Neuron (in vitro differentiated cells): ENCODE results near the gene TNS1.

Experiments used
- H2AFZ ChIP-seq: one replicate; pipeline ENCODE4 v1.6.1; 2013; ENCODE audit warnings: low read depth, mild to moderate bottlenecking, inconsistent platforms, low read length, moderate library complexity
- H3K27me3 ChIP-seq: one replicate; pipeline ENCODE4 v1.6.1; 2013; ENCODE audit warnings: low read length; ENCODE audit not compliant: insufficient read depth
- H3K36me3 ChIP-seq: one replicate; pipeline ENCODE4 v1.6.1; 2013; ENCODE audit warnings: low read length; ENCODE audit not compliant: insufficient read depth
- H3K4me1 ChIP-seq: one replicate; pipeline ENCODE4 v1.6.1; 2013; ENCODE audit warnings: low read length; ENCODE audit not compliant: insufficient read depth
- H3K4me3 ChIP-seq: 2 replicates; pipeline ENCODE4 v1.5.1; 2013; ENCODE audit warnings: mild to moderate bottlenecking, low read length, moderate library complexity
- H3K9me3 ChIP-seq: one replicate; pipeline ENCODE4 v1.6.1; 2013; ENCODE audit warnings: low read length

TNS1 gene

GRCh38 chr2:217823626-217824025 is 179.2 kb downstream of the TNS1 start:
- H3K4me3 ChIP-seq, result no peak overlapping the region
- no peaks in the 10 kb centered on the region for H3K9me3 ChIP-seq
- no peaks in the 10 kb centered on the region for H3K27me3 ChIP-seq
- H3K4me1 ChIP-seq, result peaks cover 9% of the 10 kb centered on the region
- no peak overlapping the region for H2AFZ ChIP-seq
- H3K36me3 ChIP-seq, result no peaks in the 10 kb centered on the region

- Histone ChIP-seq H3K4me3 (no peak overlapping the region), H3K9me3 (no peaks in the 10 kb centered on the region), H3K27me3 (no peaks in the 10 kb centered on the region), H3K4me1 (peaks cover 9% of the 10 kb centered on the region), H2AFZ (no peak overlapping the region), H3K36me3 (no peaks in the 10 kb centered on the region)
These were observed 180.2 kb downstream of the TNS1 start for GRCh38 chr2:217822296-217823252.

- peaks cover 11% of the 10 kb centered on the region for H3K4me1 ChIP-seq
- no peaks in the 10 kb centered on the region for H3K9me3 ChIP-seq
- H2AFZ ChIP-seq, result no peak overlapping the region
- H3K4me3 ChIP-seq, result no peak overlapping the region
- no peaks in the 10 kb centered on the region for H3K36me3 ChIP-seq
- H3K27me3 ChIP-seq, result no peaks in the 10 kb centered on the region
These were observed 181.2 kb downstream of the TNS1 start for GRCh38 chr2:217821536-217822147.

- H3K27me3 ChIP-seq, result no peaks in the 10 kb centered on the region
- H3K4me1 ChIP-seq, result peaks cover 17% of the 10 kb centered on the region
- no peak overlapping the region for H2AFZ ChIP-seq
- no peaks in the 10 kb centered on the region for H3K9me3 ChIP-seq
- no peak overlapping the region for H3K4me3 ChIP-seq
- no peaks in the 10 kb centered on the region for H3K36me3 ChIP-seq
These were observed 181.9 kb downstream of the TNS1 start for GRCh38 chr2:217820904-217821303.

- peaks cover 17% of the 10 kb centered on the region for H3K4me1 ChIP-seq
- no peaks in the 10 kb centered on the region for H3K27me3 ChIP-seq
- no peaks in the 10 kb centered on the region for H3K36me3 ChIP-seq
- H3K4me3 ChIP-seq, result no peak overlapping the region
- H2AFZ ChIP-seq, result no peak overlapping the region
- no peaks in the 10 kb centered on the region for H3K9me3 ChIP-seq
These were observed 182.5 kb downstream of the TNS1 start for GRCh38 chr2:217820091-217820819.

- Histone ChIP-seq H3K9me3 (no peaks in the 10 kb centered on the region), H3K4me3 (no peak overlapping the region), H3K4me1 (peaks cover 17% of the 10 kb centered on the region), H2AFZ (no peak overlapping the region), H3K27me3 (no peaks in the 10 kb centered on the region), H3K36me3 (no peaks in the 10 kb centered on the region)
These were observed 184.4 kb downstream of the TNS1 start for GRCh38 chr2:217818293-217818850.

GRCh38 chr2:217817466-217818292 is 185.1 kb downstream of the TNS1 start:
- H2AFZ ChIP-seq, result no peak overlapping the region
- H3K36me3 ChIP-seq, result no peaks in the 10 kb centered on the region
- peaks cover 17% of the 10 kb centered on the region for H3K4me1 ChIP-seq
- no peak overlapping the region for H3K4me3 ChIP-seq
- H3K9me3 ChIP-seq, result no peaks in the 10 kb centered on the region
- no peaks in the 10 kb centered on the region for H3K27me3 ChIP-seq

- Histone ChIP-seq H3K4me1 (peaks cover 17% of the 10 kb centered on the region), H3K27me3 (no peaks in the 10 kb centered on the region), H3K36me3 (no peaks in the 10 kb centered on the region), H2AFZ (no peak overlapping the region), H3K9me3 (no peaks in the 10 kb centered on the region), H3K4me3 (no peak overlapping the region)
These were observed 186.4 kb downstream of the TNS1 start for GRCh38 chr2:217816396-217816869.

- H3K36me3 ChIP-seq, result no peaks in the 10 kb centered on the region
- peaks cover 8% of the 10 kb centered on the region for H3K4me1 ChIP-seq
- no peak overlapping the region for H2AFZ ChIP-seq
- no peak overlapping the region for H3K4me3 ChIP-seq
- no peaks in the 10 kb centered on the region for H3K9me3 ChIP-seq
- no peaks in the 10 kb centered on the region for H3K27me3 ChIP-seq
These were observed 189.0 kb downstream of the TNS1 start for GRCh38 chr2:217813828-217814227.

- peaks cover 8% of the 10 kb centered on the region for H3K4me1 ChIP-seq
- no peak overlapping the region for H2AFZ ChIP-seq
- H3K36me3 ChIP-seq, result no peaks in the 10 kb centered on the region
- H3K27me3 ChIP-seq, result no peaks in the 10 kb centered on the region
- H3K4me3 ChIP-seq, result no peak overlapping the region
- H3K9me3 ChIP-seq, result no peaks in the 10 kb centered on the region
These were observed 190.6 kb downstream of the TNS1 start for GRCh38 chr2:217812170-217812569.

GRCh38 chr2:217810260-217810659 is 192.5 kb downstream of the TNS1 start:
- H3K36me3 ChIP-seq, result no peaks in the 10 kb centered on the region

GRCh38 chr2:217809736-217810135 is 193.1 kb downstream of the TNS1 start:
- H3K4me1 ChIP-seq, result peaks cover 7% of the 10 kb centered on the region
- no peaks in the 10 kb centered on the region for H3K36me3 ChIP-seq
- no peaks in the 10 kb centered on the region for H3K9me3 ChIP-seq
- no peak overlapping the region for H2AFZ ChIP-seq
- no peak overlapping the region for H3K4me3 ChIP-seq
- H3K27me3 ChIP-seq, result no peaks in the 10 kb centered on the region

More at GRCh38 chr2:217810260-217810659, 192.5 kb downstream of the TNS1 start:
- Histone ChIP-seq H3K9me3 (no peaks in the 10 kb centered on the region), H2AFZ (no peak overlapping the region), H3K4me3 (no peak overlapping the region), H3K4me1 (peaks cover 1% of the 10 kb centered on the region), H3K27me3 (no peaks in the 10 kb centered on the region)
